Karpas-422 (cell line): ENCODE measurements around the gene PRR29. TPM values are rescaled to one million over a fixed set of nuclear protein-coding genes. Genes with fewer than 3 reads are reported as not detected.

Source experiments
- DNase-seq: peaks from one replicate; pipeline ENCODE4 v3.0.0-alpha.2; 2015
- H2AFZ ChIP-seq: fragments of 200-600 bp; sonication (generic); 2 replicates; pipeline ENCODE4 v1.6.1; 2014; ENCODE audit warnings: antibody characterized with exemption, low read length, mixed read lengths
- H3K27ac ChIP-seq: fragments of 200-600 bp; sonication (generic); 2 replicates; pipeline ENCODE4 v1.5.1; 2014; ENCODE audit warnings: mild to moderate bottlenecking, low read length, moderate library complexity
- H3K27me3 ChIP-seq: fragments of 200-600 bp; sonication (generic); 2 replicates; pipeline ENCODE4 v1.6.1; 2014; ENCODE audit warnings: low read length, mixed read lengths
- H3K36me3 ChIP-seq: fragments of 200-600 bp; sonication (generic); 2 replicates; pipeline ENCODE4 v1.6.1; 2014; ENCODE audit warnings: low read length, mixed read lengths; ENCODE audit not compliant: insufficient read depth
- H3K4me1 ChIP-seq: fragments of 200-600 bp; sonication (generic); 2 replicates; pipeline ENCODE4 v1.6.1; 2014; ENCODE audit warnings: mild to moderate bottlenecking, low read length, mixed read lengths
- H3K4me2 ChIP-seq: fragments of 200-600 bp; sonication (generic); 2 replicates; pipeline ENCODE4 v1.6.1; 2014; ENCODE audit warnings: low read length, low read depth, mild to moderate bottlenecking; ENCODE audit not compliant: poor library complexity, severe bottlenecking
- H3K4me3 ChIP-seq: fragments of 200-600 bp; sonication (generic); 2 replicates; pipeline ENCODE4 v1.5.1; 2014; ENCODE audit warnings: mild to moderate bottlenecking, antibody characterized with exemption, low read length, mixed read lengths
- H3K79me2 ChIP-seq: fragments of 200-600 bp; sonication (generic); 2 replicates; pipeline ENCODE4 v1.6.1; 2014; ENCODE audit warnings: mild to moderate bottlenecking, low read length, mixed read lengths
- H3K9ac ChIP-seq: fragments of 200-600 bp; sonication (generic); 2 replicates; pipeline ENCODE4 v1.6.0; 2014; ENCODE audit warnings: low read length
- H3K9me2 ChIP-seq: fragments of 200-600 bp; sonication (generic), shearing (Covaris generic); replicated peaks from 2 replicates; pipeline ENCODE4 v1.6.0; 2014; ENCODE audit warnings: mild to moderate bottlenecking, low read length, moderate library complexity; ENCODE audit not compliant: insufficient read depth
- H3K9me3 ChIP-seq: fragments of 300-700, 200-600 bp; sonication (generic); 2 replicates; pipeline ENCODE4 v1.6.1; 2014; ENCODE audit warnings: low read length, mixed read lengths
- H4K20me1 ChIP-seq: fragments of 200-600 bp; sonication (generic); 2 replicates; pipeline ENCODE4 v1.6.1; 2014; ENCODE audit warnings: mild to moderate bottlenecking, antibody characterized with exemption, low read length, low read depth; ENCODE audit not compliant: insufficient read depth
- total RNA-seq: library from RNA; depleted of rRNA; stranded (reverse); fragments of >200 nt; shearing (Covaris generic); gene quantifications from 2 replicates; pipeline ENCODE4 v1.2.3, GENCODE V29; 2014; ENCODE audit warnings: low replicate concordance

The PRR29 gene
- total RNA-seq, 1 experiment from 2014 or later: not detected

DNA sequence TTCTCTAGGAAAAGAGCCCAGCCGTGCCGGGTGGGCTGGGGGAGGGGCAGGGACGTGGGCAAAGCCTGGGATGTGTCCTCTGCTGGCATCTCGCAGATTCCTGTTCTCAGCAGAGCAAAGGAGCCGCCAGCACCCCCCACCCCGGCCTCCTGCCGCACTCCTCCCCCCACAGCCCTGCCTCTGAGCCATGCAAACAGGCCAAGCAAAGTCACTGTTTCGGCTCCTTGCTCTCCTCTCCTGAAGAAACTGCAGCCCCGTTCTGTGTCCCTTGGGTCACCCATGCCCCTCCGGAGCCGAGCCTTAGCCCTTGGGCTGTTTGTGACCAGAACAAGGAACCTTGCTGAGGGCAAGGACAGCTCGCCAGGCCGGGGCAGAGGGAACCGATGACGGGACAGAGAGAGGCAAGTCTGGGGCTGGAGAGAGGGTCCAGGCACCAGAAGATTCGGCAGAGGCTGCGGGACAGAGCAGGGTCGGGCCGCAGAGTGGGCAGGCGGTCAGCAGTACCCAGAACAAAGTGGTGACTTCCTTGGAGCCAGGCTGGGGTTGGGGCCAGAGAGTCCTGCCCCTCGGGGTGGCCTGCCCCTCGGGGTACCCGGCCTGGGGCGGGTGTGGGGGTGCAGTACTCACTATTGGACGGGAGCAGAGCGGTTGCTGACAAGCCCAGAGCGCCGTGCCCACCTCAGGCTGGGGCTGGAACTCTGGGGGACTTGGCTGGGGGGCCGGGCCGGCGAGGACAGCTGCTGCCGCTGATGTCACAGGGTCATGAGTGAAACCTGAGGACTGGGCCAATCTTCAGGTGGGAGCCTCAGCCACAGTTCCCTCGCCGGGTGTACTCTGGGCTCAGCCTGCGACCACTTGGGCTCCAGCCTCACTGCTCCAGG lies 9.2 kb upstream of the PRR29 start:
- no peak overlapping the region for H3K27ac ChIP-seq
- no peak overlapping the region for H2AFZ ChIP-seq
- H3K4me2 ChIP-seq: no peak overlapping the region
- no peak overlapping the region for H3K9ac ChIP-seq
- no peaks in the 10 kb centered on the region for H3K36me3 ChIP-seq
- no peaks in the 10 kb centered on the region for H3K9me2 ChIP-seq
- 0 out of 2 replicates have a peak, but pooled peaks cover 3% of the 10 kb centered on the region for H4K20me1 ChIP-seq
- H3K4me1 ChIP-seq: peaks cover 3% of the 10 kb centered on the region; the same call in 1 of the 2 replicates
- H3K9me3 ChIP-seq: no peaks in the 10 kb centered on the region
- no peak overlapping the region for H3K4me3 ChIP-seq
- DNase-seq: no peak
- H3K79me2 ChIP-seq: no peaks in the 10 kb centered on the region
- H3K27me3 ChIP-seq: no peaks in the 10 kb centered on the region

DNA sequence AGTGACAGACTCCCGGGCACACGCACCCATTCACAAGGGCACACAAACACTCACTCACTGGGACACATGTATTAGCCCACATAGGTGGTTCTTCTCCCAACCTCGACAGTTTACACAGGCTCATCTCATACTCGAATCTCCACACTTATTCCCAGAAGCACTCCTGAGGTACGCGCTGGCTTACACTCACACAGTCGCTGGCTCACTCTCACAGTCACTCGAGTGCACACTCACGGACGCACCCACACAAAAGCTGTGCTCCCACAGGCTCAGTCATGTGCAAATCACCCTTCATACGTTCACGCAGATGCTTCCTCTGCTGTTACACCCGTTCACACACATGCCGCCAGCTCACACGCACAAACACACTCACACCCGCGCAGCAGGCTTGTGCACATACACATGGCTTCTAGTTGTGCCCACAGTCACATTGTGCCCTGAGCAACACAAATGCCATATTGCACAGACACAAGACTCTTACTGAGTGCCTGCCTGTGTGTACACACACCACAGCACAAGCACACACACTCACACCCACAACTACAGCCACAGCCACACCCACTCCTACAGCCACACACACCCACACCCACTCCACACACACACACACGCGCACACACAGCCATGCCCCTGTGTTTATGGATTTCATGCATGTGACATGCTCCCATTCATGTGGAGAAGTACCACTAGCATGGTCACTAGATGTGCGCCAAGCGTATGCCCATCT lies 8.4 kb upstream of the PRR29 start:
- Histone ChIP-seq H3K79me2 (no peaks in the 10 kb centered on the region), H4K20me1 (0 out of 2 replicates have a peak, but pooled peaks cover 3% of the 10 kb centered on the region), H3K4me3 (no peak overlapping the region), H3K36me3 (no peaks in the 10 kb centered on the region), H3K27me3 (no peaks in the 10 kb centered on the region), H3K9me3 (no peaks in the 10 kb centered on the region), H3K9ac (no peak overlapping the region), H3K4me1 (peaks cover 3% of the 10 kb centered on the region; the same call in 1 of the 2 replicates), H3K27ac (no peak overlapping the region), H3K9me2 (no peaks in the 10 kb centered on the region), H2AFZ (no peak overlapping the region), H3K4me2 (no peak overlapping the region)
- no peak for DNase-seq

DNA sequence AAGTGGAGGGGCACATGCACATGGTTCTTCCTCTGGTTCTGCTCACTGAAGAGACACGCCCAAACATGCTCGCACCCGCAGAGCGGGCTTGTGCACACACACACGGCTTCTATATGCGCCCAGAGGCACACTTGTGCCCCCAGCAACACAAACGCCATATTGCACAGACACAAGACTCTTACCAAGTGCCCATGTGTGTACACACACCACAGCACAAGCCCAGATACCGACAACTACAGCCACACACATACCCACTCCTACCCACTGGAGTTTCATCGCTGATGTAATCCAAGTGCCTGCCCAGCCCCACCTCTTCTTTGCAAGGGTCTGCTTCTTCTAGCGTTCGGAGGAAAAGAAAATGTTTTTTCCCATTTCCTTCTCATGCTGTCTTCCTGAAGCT lies 6.5 kb upstream of the PRR29 start:
- no peak overlapping the region for H3K9ac ChIP-seq
- H3K9me3 ChIP-seq: no peaks in the 10 kb centered on the region
- H3K4me2 ChIP-seq: no peak overlapping the region
- no peaks in the 10 kb centered on the region for H3K36me3 ChIP-seq
- H3K9me2 ChIP-seq: no peaks in the 10 kb centered on the region
- no peak for DNase-seq
- peaks cover 3% of the 10 kb centered on the region; the same call in 1 of the 2 replicates for H3K4me1 ChIP-seq
- H3K27ac ChIP-seq: no peak overlapping the region
- 0 out of 2 replicates have a peak, but pooled peaks cover 3% of the 10 kb centered on the region for H4K20me1 ChIP-seq
- no peak overlapping the region for H3K4me3 ChIP-seq
- no peaks in the 10 kb centered on the region for H3K79me2 ChIP-seq
- no peak overlapping the region for H2AFZ ChIP-seq
- H3K27me3 ChIP-seq: no peaks in the 10 kb centered on the region

DNA sequence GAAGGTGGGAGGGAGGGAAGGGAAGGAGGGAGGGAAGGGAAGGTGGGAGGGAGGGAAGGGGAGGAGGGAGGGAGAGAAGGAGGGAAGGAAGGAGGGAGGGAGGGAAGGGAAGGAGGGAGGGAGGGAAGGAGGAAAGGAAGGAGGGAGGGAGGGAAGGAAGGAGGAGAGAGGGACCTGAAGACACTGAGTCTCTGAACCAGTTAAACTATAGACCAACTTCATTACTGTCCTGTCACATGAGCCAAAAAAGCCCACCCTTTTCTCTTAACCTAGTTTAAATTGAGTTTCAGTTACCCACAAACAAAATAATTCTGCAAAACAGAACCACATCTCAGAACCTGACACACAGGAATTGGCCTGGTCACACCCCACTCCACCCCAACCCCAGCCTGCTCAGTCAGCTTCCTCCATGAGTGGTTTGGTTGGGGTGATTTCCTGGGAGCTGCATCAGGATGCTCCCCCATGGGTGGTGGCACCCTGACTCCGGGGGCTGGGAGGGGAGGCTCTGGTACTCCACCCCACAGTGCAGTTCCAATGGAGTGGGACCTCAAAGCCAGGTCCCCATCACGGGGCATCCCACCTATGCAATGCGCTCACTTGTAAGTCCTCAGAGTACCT lies 4.7 kb upstream of the PRR29 start:
- Histone ChIP-seq H3K9me3 (no peaks in the 10 kb centered on the region), H4K20me1 (0 out of 2 replicates have a peak, but pooled peaks cover 3% of the 10 kb centered on the region), H3K27ac (no peak overlapping the region), H3K4me1 (peaks cover 10% of the 10 kb centered on the region), H3K27me3 (0 out of 2 replicates have a peak, but pooled peaks cover 2% of the 10 kb centered on the region), H3K4me2 (no peak overlapping the region), H2AFZ (no peak overlapping the region), H3K36me3 (no peaks in the 10 kb centered on the region), H3K4me3 (no peak overlapping the region), H3K9ac (no peak overlapping the region), H3K9me2 (no peaks in the 10 kb centered on the region), H3K79me2 (no peaks in the 10 kb centered on the region)
- no peak for DNase-seq

DNA sequence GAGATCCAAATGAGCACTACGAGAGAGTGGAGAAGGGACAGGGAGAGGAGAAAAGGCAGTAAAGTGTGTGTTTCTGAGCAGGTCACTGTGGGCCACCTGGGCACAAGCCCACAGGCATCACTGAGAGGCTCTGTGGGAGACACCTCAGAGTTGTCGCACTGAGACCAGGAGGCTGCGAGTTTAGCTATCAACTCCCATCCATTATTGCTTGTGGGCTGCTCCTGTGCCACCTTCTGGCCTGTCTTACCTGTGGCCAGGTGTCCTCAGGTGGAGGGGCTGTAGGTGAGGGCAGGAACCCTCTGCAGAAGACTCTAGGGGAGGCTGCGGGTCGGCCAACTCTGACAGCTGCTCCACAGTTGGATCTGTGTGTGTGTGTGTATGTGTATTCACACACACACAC lies 2.5 kb upstream of the PRR29 start:
- H3K79me2 ChIP-seq: no peaks in the 10 kb centered on the region
- H3K27ac ChIP-seq: no peak overlapping the region
- H3K4me2 ChIP-seq: no peak overlapping the region
- 0 out of 2 replicates have a peak, but pooled peaks cover 2% of the 10 kb centered on the region for H3K27me3 ChIP-seq
- H3K4me1 ChIP-seq: peaks cover 12% of the 10 kb centered on the region
- 0 out of 2 replicates have a peak, but pooled peaks cover 2% of the 10 kb centered on the region for H4K20me1 ChIP-seq
- no peak overlapping the region for H2AFZ ChIP-seq
- no peaks in the 10 kb centered on the region for H3K9me3 ChIP-seq
- H3K9ac ChIP-seq: no peak overlapping the region
- no peaks in the 10 kb centered on the region for H3K9me2 ChIP-seq
- no peaks in the 10 kb centered on the region for H3K36me3 ChIP-seq
- no peak overlapping the region for H3K4me3 ChIP-seq
- no peak for DNase-seq

DNA sequence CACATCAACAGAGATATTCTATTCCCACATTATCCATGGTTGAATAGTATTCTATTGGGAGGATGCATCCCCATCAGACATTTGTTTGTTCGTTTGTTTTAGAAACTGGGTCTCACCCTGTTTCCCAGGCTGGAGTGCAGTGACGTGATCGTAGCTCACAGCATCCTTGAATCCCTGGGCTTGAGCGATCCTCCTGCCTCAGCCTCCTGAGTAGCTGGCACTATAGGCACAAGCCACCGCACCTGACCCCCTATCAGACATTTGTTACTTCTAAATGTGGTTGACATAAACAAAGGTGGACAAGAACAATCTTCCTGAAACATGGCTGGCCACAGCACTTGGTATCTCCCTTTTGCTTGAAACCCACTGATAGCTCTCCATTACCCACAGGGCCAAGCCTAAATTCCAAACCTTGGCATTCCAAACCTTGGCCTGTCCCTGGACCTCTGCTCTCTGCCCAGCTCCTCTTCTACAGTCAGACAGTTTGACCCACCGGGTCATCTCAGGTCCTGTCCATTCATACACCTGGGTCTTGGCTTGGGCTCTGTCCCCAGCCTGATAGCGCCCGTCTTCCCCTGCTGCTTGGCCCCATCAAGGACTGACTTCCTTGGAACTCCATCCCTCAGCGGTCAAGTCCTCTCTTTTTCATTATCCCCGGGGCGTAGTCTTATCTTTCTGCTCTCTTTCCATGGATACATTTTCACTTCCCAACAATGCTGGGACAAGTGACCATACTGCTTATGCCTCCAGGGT lies 1.5 kb upstream of the PRR29 start:
- Histone ChIP-seq H3K9me3 (no peaks in the 10 kb centered on the region), H3K36me3 (no peaks in the 10 kb centered on the region), H3K4me2 (no peak overlapping the region), H3K9ac (no peak overlapping the region), H4K20me1 (no peaks in the 10 kb centered on the region), H3K4me3 (no peak overlapping the region), H2AFZ (no peak overlapping the region), H3K4me1 (peaks cover 11% of the 10 kb centered on the region), H3K9me2 (no peaks in the 10 kb centered on the region), H3K79me2 (no peaks in the 10 kb centered on the region), H3K27me3 (0 out of 2 replicates have a peak, but pooled peaks cover 2% of the 10 kb centered on the region), H3K27ac (no peak overlapping the region)
- no peak for DNase-seq

DNA sequence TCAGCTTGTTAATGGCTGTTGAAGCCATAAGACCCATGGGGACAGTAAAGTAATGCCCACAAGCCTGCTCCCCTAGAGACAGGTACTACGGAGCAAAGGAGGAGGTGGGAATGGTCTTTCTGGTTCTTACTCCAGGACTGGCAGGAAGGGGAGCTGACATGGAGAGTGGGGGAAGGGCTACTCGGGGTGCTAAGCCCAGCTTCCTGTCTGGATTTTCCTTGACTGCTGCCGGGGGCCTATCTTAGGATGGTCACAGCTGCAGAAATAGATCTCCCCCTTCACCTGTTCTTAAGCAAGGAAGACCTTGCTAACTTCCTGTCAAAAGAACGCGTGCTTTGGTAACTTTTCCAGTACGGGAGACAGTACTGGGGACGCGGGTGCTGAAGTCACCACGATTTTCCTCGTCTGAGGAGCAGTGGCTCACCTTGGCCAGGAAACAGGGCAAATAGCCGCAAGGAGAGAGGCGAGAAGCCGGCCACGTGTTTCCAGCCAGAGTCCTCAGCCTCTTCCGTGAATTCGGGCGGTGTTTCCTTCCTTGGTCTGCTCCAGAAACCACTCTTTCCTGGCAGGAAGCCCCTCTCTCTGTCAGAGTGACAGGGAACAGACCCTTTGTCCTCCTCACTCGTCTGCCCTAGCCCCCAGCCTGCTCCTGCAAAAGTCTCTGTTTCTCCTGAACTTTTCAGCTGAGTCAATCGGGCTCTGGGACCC lies 656 bp upstream of the PRR29 start:
- Histone ChIP-seq H4K20me1 (no peaks in the 10 kb centered on the region), H3K4me1 (peaks cover 11% of the 10 kb centered on the region), H3K4me3 (peak overlapping the region; percentile 67; the same call in 1 of the 2 replicates), H3K9me2 (no peaks in the 10 kb centered on the region), H3K9ac (no peak overlapping the region), H2AFZ (no peak overlapping the region), H3K36me3 (no peaks in the 10 kb centered on the region), H3K4me2 (peak overlapping the region; percentile 73), H3K9me3 (no peaks in the 10 kb centered on the region), H3K27ac (no peak overlapping the region), H3K79me2 (no peaks in the 10 kb centered on the region), H3K27me3 (0 out of 2 replicates have a peak, but pooled peaks cover 2% of the 10 kb centered on the region)
- no peak for DNase-seq
